Right kidney (tissue), 9 donors: Measurements from ENCODE around the gene DGKI.
A peak's percentile ranks its signal among the peaks of the same experiment; 100 is the strongest.

Experiments used
- DNase-seq: peaks from one replicate; pipeline ENCODE4 v3.0.0-alpha.2; 2016
- long read RNA-seq, 8 donors: transcript quantifications; one replicate each; lab custom pipeline, GENCODE V29; 2026

Gene DGKI
- long read RNA-seq, donor 1, partial matches to known transcripts = 1,174 of 1,174 reads
- long read RNA-seq, donor 1, other reads (novel, unspliced or antisense) = 0 of 1,174 reads
- long read RNA-seq, donor 2, partial matches to known transcripts = 847 of 847 reads
- long read RNA-seq, donor 2, other reads (novel, unspliced or antisense) = 0 of 847 reads
- long read RNA-seq, donor 3 = 0 reads
- long read RNA-seq, donor 4 = 0 reads
- long read RNA-seq, donor 5, partial matches to known transcripts = 767 of 767 reads
- long read RNA-seq, donor 5, other reads (novel, unspliced or antisense) = 0 of 767 reads
- long read RNA-seq, donor 6, partial matches to known transcripts = 0 of 5 reads
- long read RNA-seq, donor 6, other reads (novel, unspliced or antisense) = 5 of 5 reads
- long read RNA-seq, donor 7, partial matches to known transcripts = 1,244 of 1,249 reads
- long read RNA-seq, donor 7, other reads (novel, unspliced or antisense) = 5 of 1,249 reads
- long read RNA-seq, donor 8 = 0 reads

DNA sequence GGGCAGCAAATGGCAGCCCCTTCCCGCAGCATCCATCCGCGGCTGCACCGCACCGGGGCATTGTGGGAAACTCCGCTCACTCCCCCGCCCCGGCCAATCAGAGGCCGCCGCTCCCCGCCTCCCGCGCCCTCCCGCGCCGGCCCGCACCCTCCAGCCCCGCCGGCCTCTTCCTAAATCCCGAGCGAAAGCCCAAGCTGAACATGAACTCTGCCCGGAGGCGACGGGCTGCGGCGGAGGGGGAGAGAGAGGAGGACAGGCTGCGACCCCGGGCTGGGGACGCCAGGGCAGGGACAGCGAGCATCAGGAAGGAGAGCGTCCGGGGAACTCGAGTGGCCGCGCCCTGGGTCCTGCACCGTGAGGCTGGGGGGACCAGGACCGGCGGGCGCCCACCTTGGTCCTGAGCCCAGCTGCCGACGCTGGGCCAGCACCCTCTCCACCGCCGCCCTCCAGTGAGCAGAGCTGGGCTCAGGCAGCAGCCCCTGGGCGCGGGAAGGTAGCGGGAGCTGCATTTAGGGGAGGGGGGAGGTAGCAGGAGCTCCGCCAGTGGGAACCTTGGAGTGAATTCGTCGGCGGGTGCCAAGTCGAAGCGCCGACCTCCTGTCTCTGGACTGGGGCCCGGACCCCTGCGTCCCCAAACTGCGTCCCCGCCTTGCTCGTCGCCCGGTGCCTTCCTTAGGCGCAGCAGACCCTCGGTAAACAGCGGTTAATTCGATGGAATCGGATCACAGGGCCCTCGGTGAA is at the start of gene DGKI:
DGKI (minus strand) TSS at position 148 of the 741 bp plus-strand sequence.
- DNase-seq = peak; percentile 70

- no peak for DNase-seq
Observed at GRCh38 chr7:137895301-137896221, 48.8 kb upstream of the DGKI start.

DNA sequence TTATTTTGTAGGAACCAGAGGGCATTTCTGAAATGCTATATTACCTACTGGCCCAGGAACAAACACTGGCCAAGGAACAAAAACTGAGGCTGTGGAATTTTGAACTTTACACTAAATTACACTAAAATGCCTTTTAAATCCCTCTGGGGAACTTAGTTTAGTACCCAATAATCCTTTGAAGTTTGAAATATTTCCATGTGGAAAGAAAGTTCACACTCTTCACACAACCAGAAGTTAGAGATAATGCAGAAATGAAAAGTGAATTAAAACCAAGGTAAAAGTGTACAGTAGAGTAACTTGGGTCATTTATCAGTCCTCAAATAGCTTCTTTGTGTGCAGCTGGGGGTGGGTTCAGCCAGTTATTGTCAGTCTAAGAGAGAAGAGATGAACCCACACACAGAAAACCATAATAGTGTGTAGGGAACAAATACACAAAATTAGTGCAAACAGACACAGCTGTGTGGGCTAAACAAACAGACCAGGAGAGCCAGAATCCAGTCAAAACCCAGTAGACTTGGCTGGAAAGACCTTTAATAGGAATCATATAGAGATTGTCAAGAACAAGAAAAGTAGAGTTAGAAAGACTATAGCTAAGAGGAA is 46.5 kb upstream of the DGKI start:
- DNase-seq = no peak

DNA sequence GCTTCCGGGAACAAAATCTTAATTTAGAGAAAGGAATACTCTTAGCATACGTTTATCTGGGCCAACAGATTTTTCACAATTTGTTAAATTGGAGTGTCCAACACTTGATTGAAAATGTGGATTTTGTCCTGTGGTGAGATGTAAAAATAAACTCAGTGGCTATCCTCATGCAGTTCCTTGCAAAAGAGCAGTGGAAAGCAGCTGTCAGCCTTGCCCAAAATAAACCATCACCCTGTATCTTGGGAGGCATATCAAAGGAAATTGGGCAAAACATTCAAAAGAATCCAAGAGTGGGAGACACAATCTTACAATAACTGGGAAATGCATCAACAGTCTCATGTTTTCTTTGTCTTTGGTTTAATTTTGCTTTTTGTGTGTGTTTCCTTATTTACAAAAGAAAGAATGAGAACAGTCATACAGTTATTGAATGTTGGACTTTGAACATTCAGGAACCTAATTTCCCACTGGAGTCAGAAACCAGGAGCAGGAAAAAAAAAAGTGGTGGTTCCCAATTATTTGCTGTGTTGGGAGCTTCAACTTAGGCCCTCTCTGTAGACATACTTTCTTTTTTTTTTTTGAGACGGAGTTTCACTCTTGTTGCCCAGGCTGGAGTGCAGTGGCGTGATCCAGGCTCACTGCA is 44.4 kb upstream of the DGKI start:
- DNase-seq = no peak

- DNase-seq = no peak
Observed at GRCh38 chr7:137890449-137890921, 43.7 kb upstream of the DGKI start.

- no peak for DNase-seq
Observed at GRCh38 chr7:137888241-137888640, 41.5 kb upstream of the DGKI start.

DNA sequence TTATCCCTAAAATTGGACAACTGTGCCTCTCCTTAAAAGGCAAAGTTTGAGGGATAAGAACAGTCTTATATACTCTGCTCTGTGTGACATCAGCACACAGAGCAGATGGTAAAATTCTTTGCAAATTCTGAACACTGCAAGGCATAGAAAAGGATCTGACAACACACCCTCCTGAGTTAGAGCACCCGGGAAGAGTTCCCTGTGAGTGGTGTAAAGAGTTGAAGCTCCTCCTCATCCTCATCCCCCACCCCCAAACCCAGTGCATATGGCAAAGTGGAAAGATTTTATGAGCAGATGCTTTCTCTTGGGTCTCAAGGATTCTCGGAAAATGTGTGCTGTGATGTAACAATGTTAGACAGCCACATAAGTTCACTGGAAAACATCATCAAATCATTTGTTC is 40.0 kb upstream of the DGKI start:
- DNase-seq = no peak

GRCh38 chr7:137886281-137886680 is 39.5 kb upstream of the DGKI start:
- DNase-seq = no peak

- no peak for DNase-seq
Observed at GRCh38 chr7:137885678-137886077, 38.9 kb upstream of the DGKI start.

DNA sequence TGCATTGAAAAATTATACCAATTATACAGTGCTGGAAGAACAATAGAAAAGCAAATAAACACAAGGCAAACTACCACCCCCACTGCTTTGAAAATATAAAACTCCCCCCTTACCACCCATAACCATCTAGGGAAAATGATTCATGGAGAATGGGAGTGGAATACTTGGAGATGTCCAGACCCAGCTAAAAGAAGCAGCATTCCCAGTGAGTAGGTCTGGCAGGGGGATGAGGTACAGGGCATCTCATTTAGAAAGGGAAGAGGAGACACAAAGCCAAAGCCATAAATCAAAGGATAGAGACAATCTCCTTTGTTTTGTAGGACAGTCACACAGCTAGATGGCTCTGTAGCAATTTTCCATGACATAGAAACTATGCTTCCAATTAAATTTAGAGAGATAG is 36.0 kb upstream of the DGKI start:
- no peak for DNase-seq

- no peak for DNase-seq
Observed at GRCh38 chr7:137882261-137882668, 35.5 kb upstream of the DGKI start.

- DNase-seq = no peak
Observed at GRCh38 chr7:137881607-137882260, 35.0 kb upstream of the DGKI start.

DNA sequence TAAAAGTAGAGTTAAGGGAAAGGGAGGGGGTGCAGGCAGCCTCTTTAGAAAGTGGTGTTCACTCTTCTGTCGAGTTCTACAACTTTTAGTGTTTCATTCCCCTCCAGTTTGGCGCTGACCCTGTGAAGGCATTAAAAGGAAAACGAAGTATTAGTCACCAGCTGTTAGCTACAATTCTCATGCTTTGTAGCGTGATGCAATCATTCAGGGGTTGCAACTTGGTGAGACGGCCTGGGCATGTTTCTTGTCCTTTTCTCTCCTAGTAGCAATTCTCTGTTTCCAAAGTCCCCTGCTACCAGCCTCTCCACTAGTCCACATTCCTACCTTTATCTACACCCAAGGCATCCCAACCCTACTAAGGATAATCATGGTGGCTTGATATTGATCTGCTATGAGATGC is 33.7 kb upstream of the DGKI start:
- no peak for DNase-seq

DNA sequence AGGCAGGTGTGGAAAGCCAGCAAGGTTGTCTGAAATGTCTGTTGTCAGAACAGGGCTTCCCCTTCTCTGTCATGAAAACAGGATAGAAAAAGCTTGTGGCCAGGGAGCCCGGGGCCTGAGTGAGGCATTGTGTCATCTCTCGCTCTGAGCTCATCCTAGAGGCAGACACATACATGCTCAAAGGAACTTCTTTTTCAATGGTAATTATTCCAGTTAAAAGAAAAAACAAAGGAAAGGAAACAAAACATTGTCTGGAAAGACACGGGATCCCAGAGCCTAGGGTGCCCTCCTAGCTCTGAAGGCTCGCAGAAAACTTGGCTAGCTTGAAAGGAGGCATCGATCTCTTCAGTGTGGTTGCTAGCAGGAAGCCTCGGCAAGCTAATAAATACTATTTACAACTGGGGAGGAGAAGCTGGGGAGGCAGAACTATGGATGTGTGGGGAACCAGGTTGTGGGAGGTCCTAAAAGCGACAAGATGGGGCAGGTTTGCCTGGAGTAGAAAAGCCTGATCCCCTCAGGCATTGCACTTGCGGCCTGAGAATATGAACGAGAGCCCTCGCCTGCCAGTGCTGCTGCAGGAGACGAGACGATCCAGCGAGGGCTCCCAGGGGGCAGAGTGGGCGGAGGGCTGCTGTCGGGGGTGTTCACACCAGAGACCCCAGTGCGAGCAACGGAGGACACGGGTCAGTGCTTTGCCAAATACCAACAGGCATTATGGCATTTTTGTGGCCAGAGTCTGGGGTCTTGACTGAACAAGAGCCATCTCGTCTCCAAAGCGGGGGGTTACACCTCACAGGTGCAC is 32.8 kb upstream of the DGKI start:
- DNase-seq = no peak

- DNase-seq = no peak
Observed at GRCh38 chr7:137878333-137878961, 31.7 kb upstream of the DGKI start.

GRCh38 chr7:137877027-137877675 is 30.4 kb upstream of the DGKI start:
- DNase-seq = no peak

DNA sequence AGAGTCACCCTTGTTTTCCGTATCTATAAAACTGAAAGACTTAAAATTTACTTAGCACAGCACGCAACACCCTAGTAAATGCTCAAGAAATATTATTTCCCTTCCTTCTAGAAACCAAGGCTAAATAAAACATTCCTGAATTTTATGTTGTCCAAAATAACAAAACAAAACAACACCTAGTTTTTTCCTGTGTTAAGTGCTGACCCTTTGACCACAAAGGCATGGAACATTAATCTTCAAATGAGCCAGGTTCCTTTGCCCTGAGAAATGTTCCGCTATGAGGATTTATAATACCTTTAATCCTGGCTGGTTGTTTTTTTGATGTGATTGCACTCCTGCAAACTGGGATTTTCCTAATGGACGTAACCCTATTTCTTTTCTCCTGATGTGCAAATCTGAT is 29.0 kb upstream of the DGKI start:
- no peak for DNase-seq

GRCh38 chr7:137873979-137874777 is 27.4 kb upstream of the DGKI start:
- DNase-seq = no peak
